ENCODE measurements around the gene SLC4A2. TPM values are rescaled to one million over a fixed set of nuclear protein-coding genes. Genes with fewer than 3 reads are reported as not detected.

SLC4A2 gene
- total RNA-seq, 2 experiments from 2014 or later = 64.2 to 86.0 TPM

GRCh38 chr7:151060113-151060415 is 675 bp downstream of the SLC4A2 start:
- Histone ChIP-seq H2AFZ (ENCODE audit: low read length) (peak overlapping the region; percentile 87; the same call in 1 of the 2 replicates), H3K79me2 (ENCODE audit: insufficient read depth, low read depth, low read length) (peaks cover 14% of the 10 kb centered on the region; the same call in 1 of the 2 replicates), H3K36me3 (ENCODE audit: insufficient read depth, low read length) (peaks cover 16% of the 10 kb centered on the region), H3K27ac (ENCODE audit: low read depth, low read length, poor library complexity, severe bottlenecking) (peak overlapping the region; percentile 70), H3K4me2 (ENCODE audit: low read length) (peak overlapping the region; percentile 98), H3K9me3 (ENCODE audit: low read length) (no peaks in the 10 kb centered on the region), H3K4me3 (ENCODE audit: low read depth, low read length, poor library complexity, severe bottlenecking) (peak overlapping the region; percentile 98), H3K4me1 (ENCODE audit: insufficient read depth, low read length, poor library complexity, severe bottlenecking) (peaks cover 33% of the 10 kb centered on the region), H4K20me1 (ENCODE audit: insufficient read depth, low read length) (no peaks in the 10 kb centered on the region), H3K9me2 (ENCODE audit: insufficient read depth, low read length) (no peaks in the 10 kb centered on the region)
- intact Hi-C loops (cut with micrococcal nuclease; ENCODE audit: unreplicated experiment) = no loop called here
- ChIA-PET CTCF (ENCODE audit: unreplicated experiment) (interaction anchor here (0.6 kb wide), 2 partner anchors 28 to 52 kb away, joined by 3 to 5 read pairs; no protein-coding TSS in a partner anchor), POLR2A (interaction anchor here (0.9 kb wide), 1 partner anchor 25 kb away, joined by 3 read pairs; no protein-coding TSS in a partner anchor)
- BruUV-seq (replicated peaks) = no TSS peak
- TF ChIP-seq CTCF (conservative IDR thresholded peaks at IDR 0.05; ENCODE audit: low read length) (peak; percentile 14; the same call in 1 of the 2 replicates), EZH2phosphoT487 (IDR thresholded peaks at IDR 0.05; ENCODE audit: borderline replicate concordance, low read depth, low read length) (no peak)
- no peak for DNase-seq (ENCODE audit: low spot score)

- H3K9me3 ChIP-seq (ENCODE audit: low read length) = no peaks in the 10 kb centered on the region
- BruUV-seq (replicated peaks) = no TSS peak
- CTCF ChIA-PET (ENCODE audit: unreplicated experiment) = interaction anchor here (0.6 kb wide), 2 partner anchors 28 to 52 kb away, joined by 3 to 5 read pairs; no protein-coding TSS in a partner anchor
- peaks cover 14% of the 10 kb centered on the region; the same call in 1 of the 2 replicates for H3K79me2 ChIP-seq (ENCODE audit: insufficient read depth, low read depth, low read length)
- H3K4me3 ChIP-seq (ENCODE audit: low read depth, low read length, poor library complexity, severe bottlenecking) = peak overlapping the region; percentile 98
- H2AFZ ChIP-seq (ENCODE audit: low read length) = peak overlapping the region; percentile 87; the same call in 1 of the 2 replicates
- peaks cover 22% of the 10 kb centered on the region for H3K36me3 ChIP-seq (ENCODE audit: insufficient read depth, low read length)
- POLR2A ChIA-PET = interaction anchor here (0.9 kb wide), 2 partner anchors 24 to 32 kb away, joined by 3 read pairs; partner anchors contain the start of gene ABCB8
- H3K9me2 ChIP-seq (ENCODE audit: insufficient read depth, low read length) = no peaks in the 10 kb centered on the region
- peak; percentile 26 for DNase-seq (ENCODE audit: low spot score)
- peak overlapping the region; percentile 98 for H3K4me2 ChIP-seq (ENCODE audit: low read length)
- H3K4me1 ChIP-seq (ENCODE audit: insufficient read depth, low read length, poor library complexity, severe bottlenecking) = peaks cover 33% of the 10 kb centered on the region
- H4K20me1 ChIP-seq (ENCODE audit: insufficient read depth, low read length) = no peaks in the 10 kb centered on the region
- H3K27ac ChIP-seq (ENCODE audit: low read depth, low read length, poor library complexity, severe bottlenecking) = peak overlapping the region; percentile 70
- TF ChIP-seq EZH2phosphoT487 (IDR thresholded peaks at IDR 0.05; ENCODE audit: borderline replicate concordance, low read depth, low read length) (no peak), CTCF (conservative IDR thresholded peaks at IDR 0.05; ENCODE audit: low read length) (peak; percentile 68)
- intact Hi-C loops (cut with micrococcal nuclease; ENCODE audit: unreplicated experiment) = no loop called here
These were observed 1.2 kb downstream of the SLC4A2 start for GRCh38 chr7:151060416-151061212.

Measured in OCI-LY7 (cell line).